ENCODE results near the gene KPNB1.

- TF ChIP-seq, protein P1, sequence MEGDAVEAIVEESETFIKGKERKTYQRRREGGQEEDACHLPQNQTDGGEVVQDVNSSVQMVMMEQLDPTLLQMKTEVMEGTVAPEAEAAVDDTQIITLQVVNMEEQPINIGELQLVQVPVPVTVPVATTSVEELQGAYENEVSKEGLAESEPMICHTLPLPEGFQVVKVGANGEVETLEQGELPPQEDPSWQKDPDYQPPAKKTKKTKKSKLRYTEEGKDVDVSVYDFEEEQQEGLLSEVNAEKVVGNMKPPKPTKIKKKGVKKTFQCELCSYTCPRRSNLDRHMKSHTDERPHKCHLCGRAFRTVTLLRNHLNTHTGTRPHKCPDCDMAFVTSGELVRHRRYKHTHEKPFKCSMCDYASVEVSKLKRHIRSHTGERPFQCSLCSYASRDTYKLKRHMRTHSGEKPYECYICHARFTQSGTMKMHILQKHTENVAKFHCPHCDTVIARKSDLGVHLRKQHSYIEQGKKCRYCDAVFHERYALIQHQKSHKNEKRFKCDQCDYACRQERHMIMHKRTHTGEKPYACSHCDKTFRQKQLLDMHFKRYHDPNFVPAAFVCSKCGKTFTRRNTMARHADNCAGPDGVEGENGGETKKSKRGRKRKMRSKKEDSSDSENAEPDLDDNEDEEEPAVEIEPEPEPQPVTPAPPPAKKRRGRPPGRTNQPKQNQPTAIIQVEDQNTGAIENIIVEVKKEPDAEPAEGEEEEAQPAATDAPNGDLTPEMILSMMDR (IDR thresholded peaks at IDR 0.05; ENCODE audit: insufficient read depth, low read depth, low read length) = no peak
- no peak for TF ChIP-seq EZH2 (IDR thresholded peaks at IDR 0.05; ENCODE audit: insufficient read depth, low read length)
These were observed 16.7 kb upstream of the KPNB1 start for GRCh38 chr17:47632991-47633390.
